KMS-11 (cell line): ENCODE measurements around the gene PTK6.

ENCODE experiments used
- H2AFZ ChIP-seq: fragments of 200-600 bp; sonication (generic); 2 replicates; pipeline ENCODE4 v1.6.1; 2016; ENCODE audit warnings: antibody characterized with exemption, mixed run types, low read depth
- H3K27ac ChIP-seq: fragments of 200-600 bp; sonication (generic); 2 replicates; pipeline ENCODE4 v1.6.1; 2016; ENCODE audit warnings: mild to moderate bottlenecking, mixed run types
- H3K27me3 ChIP-seq: fragments of 200-600 bp; sonication (generic); 2 replicates; pipeline ENCODE4 v1.6.1; 2017; ENCODE audit warnings: mild to moderate bottlenecking, low read depth, mixed run types, moderate library complexity; ENCODE audit not compliant: insufficient read depth
- H3K36me3 ChIP-seq: fragments of 200-600 bp; sonication (generic); 2 replicates; pipeline ENCODE4 v1.6.1; 2017; ENCODE audit warnings: mild to moderate bottlenecking, mixed run types; ENCODE audit not compliant: insufficient read depth
- H3K4me1 ChIP-seq: fragments of 200-600 bp; sonication (generic); 2 replicates; pipeline ENCODE4 v1.6.1; 2016; ENCODE audit warnings: mild to moderate bottlenecking, low read depth, mixed run types; ENCODE audit not compliant: poor library complexity, severe bottlenecking
- H3K4me2 ChIP-seq: fragments of 200-600 bp; sonication (generic); 2 replicates; pipeline ENCODE4 v1.7.0; 2016; ENCODE audit warnings: mild to moderate bottlenecking, mixed run types
- H3K4me3 ChIP-seq: fragments of 200-600 bp; sonication (generic); IDR thresholded peaks from 2 replicates; pipeline ENCODE4 v1.6.1; 2017; ENCODE audit warnings: low read depth, low read length, mixed read lengths; ENCODE audit not compliant: insufficient read depth
- H3K79me2 ChIP-seq: fragments of 200-600 bp; sonication (generic); 2 replicates; pipeline ENCODE4 v1.6.1; 2016; ENCODE audit warnings: low read depth, mixed run types; ENCODE audit not compliant: insufficient read depth
- H3K9ac ChIP-seq: fragments of 200-600 bp; sonication (generic); 2 replicates; pipeline ENCODE4 v1.6.1; 2016; ENCODE audit warnings: mild to moderate bottlenecking, mixed run types
- H4K20me1 ChIP-seq: fragments of 200-600 bp; sonication (generic); 2 replicates; pipeline ENCODE4 v1.6.1; 2016; ENCODE audit warnings: mild to moderate bottlenecking, mixed run types; ENCODE audit not compliant: insufficient read depth
- TF ChIP-seq, protein P1 (sequence below): fragments of 200-600 bp; sonication (generic); conservative IDR thresholded peaks from 2 replicates; pipeline ENCODE4 v1.6.1; 2017; ENCODE audit warnings: low read depth, mild to moderate bottlenecking, antibody characterized with exemption, low read length, moderate library complexity, mixed read lengths

PTK6 gene

GRCh38 chr20:63554361-63555278, 17.4 kb upstream of the PTK6 start:
- Histone ChIP-seq H3K79me2 (no peaks in the 10 kb centered on the region), H3K4me2 (peak overlapping the region; percentile 89; the same call in 1 of the 2 replicates), H4K20me1 (no peaks in the 10 kb centered on the region), H3K4me1 (peaks cover 17% of the 10 kb centered on the region), H3K9ac (no peak overlapping the region), H3K27me3 (peaks cover 68% of the 10 kb centered on the region), H3K4me3 (no peak overlapping the region), H2AFZ (no peak overlapping the region), H3K27ac (no peak overlapping the region), H3K36me3 (no peaks in the 10 kb centered on the region)
- TF ChIP-seq, protein P1, sequence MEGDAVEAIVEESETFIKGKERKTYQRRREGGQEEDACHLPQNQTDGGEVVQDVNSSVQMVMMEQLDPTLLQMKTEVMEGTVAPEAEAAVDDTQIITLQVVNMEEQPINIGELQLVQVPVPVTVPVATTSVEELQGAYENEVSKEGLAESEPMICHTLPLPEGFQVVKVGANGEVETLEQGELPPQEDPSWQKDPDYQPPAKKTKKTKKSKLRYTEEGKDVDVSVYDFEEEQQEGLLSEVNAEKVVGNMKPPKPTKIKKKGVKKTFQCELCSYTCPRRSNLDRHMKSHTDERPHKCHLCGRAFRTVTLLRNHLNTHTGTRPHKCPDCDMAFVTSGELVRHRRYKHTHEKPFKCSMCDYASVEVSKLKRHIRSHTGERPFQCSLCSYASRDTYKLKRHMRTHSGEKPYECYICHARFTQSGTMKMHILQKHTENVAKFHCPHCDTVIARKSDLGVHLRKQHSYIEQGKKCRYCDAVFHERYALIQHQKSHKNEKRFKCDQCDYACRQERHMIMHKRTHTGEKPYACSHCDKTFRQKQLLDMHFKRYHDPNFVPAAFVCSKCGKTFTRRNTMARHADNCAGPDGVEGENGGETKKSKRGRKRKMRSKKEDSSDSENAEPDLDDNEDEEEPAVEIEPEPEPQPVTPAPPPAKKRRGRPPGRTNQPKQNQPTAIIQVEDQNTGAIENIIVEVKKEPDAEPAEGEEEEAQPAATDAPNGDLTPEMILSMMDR = no peak

DNA sequence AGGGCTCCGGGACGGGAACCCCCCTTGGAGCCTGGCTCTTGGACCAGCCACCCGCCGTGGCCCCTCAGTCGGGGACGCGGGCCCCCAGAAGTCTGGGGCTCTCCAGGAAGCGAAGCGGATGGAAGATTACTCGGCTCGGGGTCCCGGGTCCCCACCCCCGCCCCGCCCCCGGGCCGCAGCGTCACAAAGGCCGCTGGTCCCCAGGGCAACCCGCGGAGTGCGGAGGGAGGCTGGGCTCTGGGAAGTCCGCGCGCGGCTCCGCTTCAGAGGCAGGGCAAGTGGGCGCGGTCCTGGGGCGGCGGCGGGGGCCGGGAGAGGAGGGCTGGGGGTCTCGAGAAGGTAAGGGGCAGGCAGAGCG, 16.7 kb upstream of the PTK6 start, which contains the start of gene FNDC11:
Gene FNDC11 (plus strand): TSS at position 227 of the 358 bp plus-strand sequence. CDS start 1,505 bp downstream, outside the sequence.
- H3K4me3 ChIP-seq = no peak within 1 kb of the TSS
- no peak within 1 kb of the TSS for H3K9ac ChIP-seq
- no peak within 1 kb of the TSS for H3K27ac ChIP-seq
- H2AFZ ChIP-seq = peak within 1 kb of the TSS; percentile 64
- H3K4me1 ChIP-seq = peaks cover 17% of the 10 kb centered on the region
- peaks cover 73% of the 10 kb centered on the region for H3K27me3 ChIP-seq
- H3K36me3 ChIP-seq = no peaks in the 10 kb centered on the region
- no peaks in the 10 kb centered on the region for H3K79me2 ChIP-seq
- H4K20me1 ChIP-seq = no peaks in the 10 kb centered on the region
- H3K4me2 ChIP-seq = peak within 1 kb of the TSS; percentile 89
- TF ChIP-seq, protein P1 = no peak

DNA sequence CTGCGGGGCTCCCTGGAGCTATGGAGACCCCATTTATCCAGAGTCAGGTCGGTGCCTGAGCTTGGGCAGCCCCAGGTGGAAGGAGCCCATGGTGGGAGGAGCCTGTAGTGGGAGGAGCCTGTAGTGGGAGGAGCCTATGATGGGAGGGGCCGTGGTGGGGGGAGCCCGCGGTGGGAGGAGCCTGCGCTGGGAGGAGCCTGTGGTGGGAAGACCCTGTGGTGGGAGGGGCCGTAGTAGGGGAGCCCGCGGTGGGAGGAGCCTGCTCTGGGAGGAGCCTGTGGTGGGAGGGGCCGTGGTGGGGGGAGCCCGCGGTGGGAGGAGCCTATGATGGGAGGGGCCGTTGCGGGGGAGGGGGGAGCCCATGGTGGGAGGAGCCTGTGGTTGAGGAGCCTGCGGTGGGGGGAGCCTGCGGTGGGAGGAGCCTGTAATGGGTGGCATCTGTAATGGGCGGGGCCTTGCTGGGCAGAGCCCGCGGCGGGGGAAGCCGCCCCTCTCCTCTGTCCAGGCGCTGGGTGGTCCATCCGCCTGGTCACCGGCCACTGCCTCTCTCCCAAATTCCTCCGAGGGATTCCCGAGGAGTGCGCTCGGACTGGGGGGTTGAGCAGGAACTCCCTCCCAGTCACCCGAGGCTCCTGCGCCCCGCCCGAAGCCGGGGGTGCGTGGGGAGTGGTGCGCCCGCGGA, 16.2 kb upstream of the PTK6 start:
- Histone ChIP-seq H3K4me2 (peak overlapping the region; percentile 89), H3K79me2 (no peaks in the 10 kb centered on the region), H3K4me1 (peaks cover 17% of the 10 kb centered on the region), H3K27ac (no peak overlapping the region), H3K27me3 (peaks cover 78% of the 10 kb centered on the region), H3K9ac (no peak overlapping the region), H4K20me1 (no peaks in the 10 kb centered on the region), H2AFZ (peak overlapping the region; percentile 64), H3K36me3 (no peaks in the 10 kb centered on the region), H3K4me3 (no peak overlapping the region)
- TF ChIP-seq, protein P1 = no peak

- Histone ChIP-seq H3K4me2 (peak overlapping the region; percentile 33; the same call in 1 of the 2 replicates), H3K79me2 (no peaks in the 10 kb centered on the region), H3K36me3 (no peaks in the 10 kb centered on the region), H3K27ac (no peak overlapping the region), H2AFZ (0 out of 2 replicates have a peak overlapping the region, but pooled peaks have one; percentile 14), H4K20me1 (no peaks in the 10 kb centered on the region), H3K9ac (no peak overlapping the region), H3K27me3 (peaks cover 82% of the 10 kb centered on the region), H3K4me3 (no peak overlapping the region), H3K4me1 (peaks cover 17% of the 10 kb centered on the region)
- TF ChIP-seq, protein P1 = no peak
Observed at GRCh38 chr20:63552481-63553249, 15.5 kb upstream of the PTK6 start.
